ENCODE results near the gene CALML5.

The CALML5 gene

GRCh38 chr10:5467634-5468255 lies 31.6 kb downstream of the CALML5 start:
- Histone ChIP-seq H3K4me1 (ENCODE audit: control extremely low read depth in 1 of 4, control insufficient read depth in 4 of 4, insufficient read depth in 4 of 4, low read length in 3 of 4) (peaks cover 0 to 7% (median 4%) of the 10 kb centered on the region in 4 experiments), H3K9me3 (ENCODE audit: control extremely low read depth in 1 of 5, control insufficient read depth in 4 of 5, insufficient read depth in 2 of 5, low read depth in 1 of 5, low read length in 4 of 5) (peaks cover 0 to 7% (median 2%) of the 10 kb centered on the region in 5 experiments), H3K4me3 (ENCODE audit: control insufficient read depth in 1 of 7, extremely low read depth in 1 of 7, insufficient read depth in 4 of 7, low read depth in 2 of 7, low read length in 6 of 7) (no peak overlapping the region), H3K27ac (ENCODE audit: insufficient read depth in 1 of 2, low read depth in 1 of 2, low read length in 2 of 2, poor library complexity in 1 of 2, severe bottlenecking in 2 of 2) (no peak overlapping the region), H3K36me3 (ENCODE audit: control insufficient read depth in 4 of 4, insufficient read depth in 4 of 4, low read length in 3 of 4) (no peaks in the 10 kb centered on the region), H3K27me3 (replicated peaks in 2 of 5; ENCODE audit: control insufficient read depth in 4 of 5, insufficient read depth in 5 of 5, low read length in 4 of 5) (no peaks in the 10 kb centered on the region)
- ChIA-PET POLR2A (no interaction called here), CTCF (interaction anchor here (1.0 to 2.0 kb wide), 6 partner anchors 10 to 155 kb away, joined by 3 to 6 read pairs (median 4); no protein-coding TSS in a partner anchor)
- WGBS (ENCODE audit: insufficient coverage) = 97% methylated on average over 3 of the region's 6 CpGs
- DNase-seq = no peak

- ChIA-PET CTCF (interaction anchor here (1.0 to 2.0 kb wide), 5 partner anchors 11 to 156 kb away, joined by 3 to 6 read pairs (median 4); no protein-coding TSS in a partner anchor), POLR2A (no interaction called here)
- no peak overlapping the region for H3K4me3 ChIP-seq (ENCODE audit: control insufficient read depth in 1 of 7, extremely low read depth in 1 of 7, insufficient read depth in 4 of 7, low read depth in 2 of 7, low read length in 6 of 7)
- peaks cover 0 to 9% (median 6%) of the 10 kb centered on the region in 4 experiments for H3K4me1 ChIP-seq (ENCODE audit: control extremely low read depth in 1 of 4, control insufficient read depth in 4 of 4, insufficient read depth in 4 of 4, low read length in 3 of 4)
- no peak for DNase-seq
- H3K27me3 ChIP-seq (replicated peaks in 2 of 5; ENCODE audit: control insufficient read depth in 4 of 5, insufficient read depth in 5 of 5, low read length in 4 of 5) = no peaks in the 10 kb centered on the region
- 86% methylated on average over 7 of the region's 8 CpGs for WGBS (ENCODE audit: insufficient coverage)
- peaks cover 0 to 7% (median 2%) of the 10 kb centered on the region in 5 experiments for H3K9me3 ChIP-seq (ENCODE audit: control extremely low read depth in 1 of 5, control insufficient read depth in 4 of 5, insufficient read depth in 2 of 5, low read depth in 1 of 5, low read length in 4 of 5)
- no peaks in the 10 kb centered on the region for H3K36me3 ChIP-seq (ENCODE audit: control insufficient read depth in 4 of 4, insufficient read depth in 4 of 4, low read length in 3 of 4)
- H3K27ac ChIP-seq (ENCODE audit: insufficient read depth in 1 of 2, low read depth in 1 of 2, low read length in 2 of 2, poor library complexity in 1 of 2, severe bottlenecking in 2 of 2) = peak overlapping the region in 1 of 2 experiments; percentile 39
Measured at GRCh38 chr10:5467207-5467535, 32.2 kb downstream of the CALML5 start.

GRCh38 chr10:5466451-5467206 lies 32.7 kb downstream of the CALML5 start:
- CTCF ChIA-PET = interaction anchor here (1.0 to 2.0 kb wide), 4 partner anchors 12 to 26 kb away, joined by 3 to 6 read pairs (median 4); no protein-coding TSS in a partner anchor

GRCh38 chr10:5465976-5466450 lies 33.4 kb downstream of the CALML5 start:
- no peak overlapping the region for H3K27ac ChIP-seq (ENCODE audit: insufficient read depth in 1 of 2, low read depth in 1 of 2, low read length in 2 of 2, poor library complexity in 1 of 2, severe bottlenecking in 2 of 2)
- H3K4me1 ChIP-seq (ENCODE audit: control extremely low read depth in 1 of 4, control insufficient read depth in 4 of 4, insufficient read depth in 4 of 4, low read length in 3 of 4) = peaks cover 0 to 15% (median 11%) of the 10 kb centered on the region in 4 experiments
- H3K4me3 ChIP-seq (ENCODE audit: control insufficient read depth in 1 of 7, extremely low read depth in 1 of 7, insufficient read depth in 4 of 7, low read depth in 2 of 7, low read length in 6 of 7) = no peak overlapping the region
- H3K9me3 ChIP-seq (ENCODE audit: control extremely low read depth in 1 of 5, control insufficient read depth in 4 of 5, insufficient read depth in 2 of 5, low read depth in 1 of 5, low read length in 4 of 5) = peaks cover 0 to 7% (median 2%) of the 10 kb centered on the region in 5 experiments
- H3K27me3 ChIP-seq (replicated peaks in 2 of 5; ENCODE audit: control insufficient read depth in 4 of 5, insufficient read depth in 5 of 5, low read length in 4 of 5) = no peaks in the 10 kb centered on the region
- ChIA-PET CTCF (no interaction called here), POLR2A (no interaction called here)
- H3K36me3 ChIP-seq (ENCODE audit: control insufficient read depth in 4 of 4, insufficient read depth in 4 of 4, low read length in 3 of 4) = no peaks in the 10 kb centered on the region
- no peak for DNase-seq
- WGBS (ENCODE audit: insufficient coverage) = 86% methylated on average over 11 of the region's 12 CpGs

More at GRCh38 chr10:5466451-5467206, 32.7 kb downstream of the CALML5 start:
- Histone ChIP-seq H3K27ac (ENCODE audit: insufficient read depth in 1 of 2, low read depth in 1 of 2, low read length in 2 of 2, poor library complexity in 1 of 2, severe bottlenecking in 2 of 2) (peak overlapping the region in 1 of 2 experiments; percentile 39), H3K36me3 (ENCODE audit: control insufficient read depth in 4 of 4, insufficient read depth in 4 of 4, low read length in 3 of 4) (no peaks in the 10 kb centered on the region), H3K4me3 (ENCODE audit: control insufficient read depth in 1 of 7, extremely low read depth in 1 of 7, insufficient read depth in 4 of 7, low read depth in 2 of 7, low read length in 6 of 7) (no peak overlapping the region), H3K27me3 (replicated peaks in 2 of 5; ENCODE audit: control insufficient read depth in 4 of 5, insufficient read depth in 5 of 5, low read length in 4 of 5) (no peaks in the 10 kb centered on the region), H3K4me1 (ENCODE audit: control extremely low read depth in 1 of 4, control insufficient read depth in 4 of 4, insufficient read depth in 4 of 4, low read length in 3 of 4) (peaks cover 0 to 14% (median 11%) of the 10 kb centered on the region in 4 experiments), H3K9me3 (ENCODE audit: control extremely low read depth in 1 of 5, control insufficient read depth in 4 of 5, insufficient read depth in 2 of 5, low read depth in 1 of 5, low read length in 4 of 5) (peaks cover 0 to 7% (median 2%) of the 10 kb centered on the region in 5 experiments)
- POLR2A ChIA-PET = no interaction called here
- peak in 2 of 3 donors; percentile 31 to 61 for DNase-seq
- 55% methylated on average over 15 of the region's 18 CpGs for WGBS (ENCODE audit: insufficient coverage)

- CTCF ChIA-PET = interaction anchor here (1.2 kb wide), 1 partner anchor 166 kb away, joined by 3 read pairs; no protein-coding TSS in a partner anchor
- H3K4me1 ChIP-seq (ENCODE audit: control extremely low read depth in 1 of 4, control insufficient read depth in 4 of 4, insufficient read depth in 4 of 4, low read length in 3 of 4) = peaks cover 0 to 15% (median 11%) of the 10 kb centered on the region in 4 experiments
Measured at GRCh38 chr10:5464546-5464945, 34.8 kb downstream of the CALML5 start.

GRCh38 chr10:5462841-5463293 lies 36.5 kb downstream of the CALML5 start:
- Histone ChIP-seq H3K4me3 (ENCODE audit: control insufficient read depth in 1 of 7, extremely low read depth in 1 of 7, insufficient read depth in 4 of 7, low read depth in 2 of 7, low read length in 6 of 7) (no peak overlapping the region), H3K27ac (ENCODE audit: insufficient read depth in 1 of 2, low read depth in 1 of 2, low read length in 2 of 2, poor library complexity in 1 of 2, severe bottlenecking in 2 of 2) (peak overlapping the region in 1 of 2 experiments; percentile 4), H3K9me3 (ENCODE audit: control extremely low read depth in 1 of 5, control insufficient read depth in 4 of 5, insufficient read depth in 2 of 5, low read depth in 1 of 5, low read length in 4 of 5) (no peaks in the 10 kb centered on the region), H3K4me1 (ENCODE audit: control extremely low read depth in 1 of 4, control insufficient read depth in 4 of 4, insufficient read depth in 4 of 4, low read length in 3 of 4) (peaks cover 0 to 15% (median 11%) of the 10 kb centered on the region in 4 experiments), H3K27me3 (replicated peaks in 2 of 5; ENCODE audit: control insufficient read depth in 4 of 5, insufficient read depth in 5 of 5, low read length in 4 of 5) (no peaks in the 10 kb centered on the region), H3K36me3 (ENCODE audit: control insufficient read depth in 4 of 4, insufficient read depth in 4 of 4, low read length in 3 of 4) (peaks cover 0 to 26% (median 15%) of the 10 kb centered on the region in 4 experiments)
- no peak for DNase-seq
- WGBS (ENCODE audit: insufficient coverage) = 89% methylated on average over 4 of the region's 7 CpGs
- CTCF ChIA-PET = interaction anchor here (0.8 to 3.5 kb wide), 5 partner anchors 15 to 86 kb away, joined by 3 to 15 read pairs (median 3); no protein-coding TSS in a partner anchor
- POLR2A ChIA-PET = interaction anchor here (0.6 kb wide), 2 partner anchors 17 to 1320 kb away, joined by 3 to 5 read pairs; no protein-coding TSS in a partner anchor

More at GRCh38 chr10:5464546-5464945, 34.8 kb downstream of the CALML5 start:
- DNase-seq = no peak
- Histone ChIP-seq H3K9me3 (ENCODE audit: control extremely low read depth in 1 of 5, control insufficient read depth in 4 of 5, insufficient read depth in 2 of 5, low read depth in 1 of 5, low read length in 4 of 5) (peaks cover 0 to 7% (median 2%) of the 10 kb centered on the region in 5 experiments), H3K36me3 (ENCODE audit: control insufficient read depth in 4 of 4, insufficient read depth in 4 of 4, low read length in 3 of 4) (peaks cover 0 to 11% (median 6%) of the 10 kb centered on the region in 4 experiments), H3K27ac (ENCODE audit: insufficient read depth in 1 of 2, low read depth in 1 of 2, low read length in 2 of 2, poor library complexity in 1 of 2, severe bottlenecking in 2 of 2) (no peak overlapping the region), H3K4me3 (ENCODE audit: control insufficient read depth in 1 of 7, extremely low read depth in 1 of 7, insufficient read depth in 4 of 7, low read depth in 2 of 7, low read length in 6 of 7) (no peak overlapping the region), H3K27me3 (replicated peaks in 2 of 5; ENCODE audit: control insufficient read depth in 4 of 5, insufficient read depth in 5 of 5, low read length in 4 of 5) (no peaks in the 10 kb centered on the region)
- 75% methylated on average over 4 of the region's 5 CpGs for WGBS (ENCODE audit: insufficient coverage)
- POLR2A ChIA-PET = interaction anchor here (0.5 kb wide), 1 partner anchor 479 kb away, joined by 3 read pairs; no protein-coding TSS in a partner anchor

Measured in common myeloid progenitor, CD34-positive (primary cell).